ENCODE data around the gene MYH10.

Gene MYH10

DNA sequence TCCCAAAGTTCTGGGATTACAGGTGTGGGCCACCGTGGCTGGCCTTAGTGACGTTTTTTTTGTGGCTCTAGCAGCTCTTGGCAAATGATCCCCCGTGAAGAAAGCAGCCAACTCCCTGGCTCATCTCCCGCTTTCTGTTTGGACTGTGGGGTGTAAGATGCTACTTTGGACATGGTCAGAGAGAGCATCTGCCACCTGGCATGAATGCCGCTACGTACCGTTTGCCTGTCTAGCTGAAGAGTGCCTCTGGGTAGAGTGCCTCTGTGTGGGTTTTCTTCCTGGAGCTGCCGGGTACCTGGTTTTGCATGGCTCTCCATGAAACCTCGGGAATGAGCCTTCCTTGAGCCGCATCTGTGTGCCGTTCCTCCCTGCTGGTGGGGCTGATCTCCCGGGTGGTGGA, 160.6 kb downstream of the MYH10 start:
- no peak for DNase-seq

DNA sequence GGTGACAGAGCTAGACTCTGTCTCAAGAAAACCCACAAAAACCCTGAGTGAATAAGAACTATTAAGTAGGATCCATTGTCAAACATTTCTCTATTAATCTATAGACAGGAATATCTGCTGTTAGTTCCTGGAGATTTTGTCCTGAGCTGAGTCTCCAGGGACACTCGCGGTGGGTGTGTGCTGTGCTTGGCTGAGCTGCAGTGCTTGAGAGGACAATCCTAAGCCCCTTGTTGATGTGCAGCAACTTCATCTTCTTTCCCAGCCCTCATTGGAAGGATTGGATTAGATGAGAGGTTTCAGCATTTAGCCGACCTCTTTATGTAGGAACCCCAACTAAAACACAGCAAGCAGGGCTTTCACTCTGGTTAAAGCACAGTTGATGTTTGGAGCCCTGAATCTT, 161.5 kb downstream of the MYH10 start:
- no peak for DNase-seq

GRCh38 chr17:8468127-8468526, 162.4 kb downstream of the MYH10 start:
- no peak for DNase-seq

GRCh38 chr17:8467527-8467926, 163.0 kb downstream of the MYH10 start:
- DNase-seq: no peak

DNA sequence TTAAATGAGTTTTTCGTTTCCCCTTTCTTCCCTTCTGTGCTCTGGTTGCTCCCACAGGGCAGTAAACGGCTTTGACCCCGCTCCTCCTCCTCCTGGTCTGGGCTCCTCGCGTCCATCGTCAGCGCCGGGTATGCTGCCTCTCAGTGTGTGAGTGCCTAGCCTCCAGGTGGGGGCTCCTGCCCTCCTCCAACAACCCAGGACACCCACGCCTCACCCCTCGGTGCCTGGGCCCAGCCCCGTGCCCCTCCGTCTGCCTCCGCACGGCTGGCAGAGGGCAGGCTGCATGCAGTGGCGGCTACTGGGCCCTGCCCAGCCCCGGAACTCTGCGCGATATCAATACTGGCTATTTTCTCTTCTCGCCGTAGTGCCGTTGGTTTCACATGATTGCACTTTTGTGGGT, 163.7 kb downstream of the MYH10 start:
- no peak for DNase-seq

- no peak for DNase-seq
Measured at GRCh38 chr17:8466456-8466855, 164.1 kb downstream of the MYH10 start.

GRCh38 chr17:8465759-8466158, 164.8 kb downstream of the MYH10 start:
- no peak for DNase-seq

GRCh38 chr17:8465356-8465755, 165.2 kb downstream of the MYH10 start:
- no peak for DNase-seq

- no peak for DNase-seq
Measured at GRCh38 chr17:8464941-8465340, 165.6 kb downstream of the MYH10 start.

DNA sequence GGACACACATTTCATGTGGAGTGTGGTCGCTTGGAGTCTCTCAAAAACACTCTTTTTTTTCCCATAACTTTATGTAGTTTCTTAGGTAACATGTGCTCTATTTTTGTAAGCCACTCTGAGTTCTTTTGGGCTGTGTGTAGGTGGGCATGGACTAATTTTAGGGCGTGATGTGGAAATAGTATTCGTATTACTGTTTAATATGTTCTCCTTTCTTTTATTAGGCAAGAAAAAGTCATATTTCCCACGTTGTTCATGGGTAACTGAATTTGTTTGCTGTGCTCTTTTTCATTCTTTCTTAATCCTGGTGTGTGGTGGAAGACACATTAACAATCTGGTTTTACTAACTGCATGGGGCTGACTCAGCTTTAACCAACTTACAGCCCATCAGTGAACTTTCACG, 167.4 kb downstream of the MYH10 start:
- DNase-seq: no peak

DNA sequence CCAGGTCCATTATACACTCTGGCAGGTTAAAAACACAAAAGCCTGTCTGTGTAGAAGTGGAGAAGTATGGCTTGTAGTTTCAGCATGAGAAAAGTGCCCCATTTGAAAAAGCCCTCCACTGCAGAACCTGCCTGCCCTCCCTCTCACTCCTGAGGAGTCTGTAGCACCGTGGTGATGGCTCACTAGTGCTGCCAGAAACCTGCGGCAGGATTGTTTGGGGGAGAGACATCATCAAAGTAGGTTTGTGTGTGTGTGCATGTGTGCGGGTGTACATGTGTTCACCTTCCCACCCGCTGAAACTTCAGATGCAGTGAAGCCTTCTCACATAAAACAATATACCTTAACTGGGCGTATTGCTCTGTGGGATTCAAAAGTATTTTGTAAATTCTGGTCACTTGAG, 168.0 kb downstream of the MYH10 start:
- DNase-seq: no peak

GRCh38 chr17:8459831-8460230, 170.7 kb downstream of the MYH10 start:
- DNase-seq: no peak

DNA sequence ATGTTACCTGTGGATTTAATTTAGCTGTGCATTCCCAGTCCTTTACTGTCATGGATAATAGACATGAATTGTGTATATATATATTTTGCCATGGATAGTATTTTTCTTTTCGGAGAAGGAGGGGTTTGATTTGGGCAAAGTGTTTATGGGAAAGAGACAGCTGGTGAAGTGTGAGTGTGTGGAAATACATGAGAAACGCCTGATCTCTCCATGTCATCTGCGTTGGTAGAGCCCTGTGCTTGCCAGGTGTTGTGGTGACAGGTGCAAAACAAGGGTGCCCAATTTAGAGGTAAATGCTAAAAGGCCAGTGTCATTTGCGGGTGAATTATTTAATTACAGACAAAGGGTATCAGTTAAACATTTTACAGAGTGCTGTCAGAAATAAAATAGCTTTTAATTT, 171.4 kb downstream of the MYH10 start:
- DNase-seq: no peak

GRCh38 chr17:8458128-8458527, 172.4 kb downstream of the MYH10 start:
- DNase-seq: no peak

DNA sequence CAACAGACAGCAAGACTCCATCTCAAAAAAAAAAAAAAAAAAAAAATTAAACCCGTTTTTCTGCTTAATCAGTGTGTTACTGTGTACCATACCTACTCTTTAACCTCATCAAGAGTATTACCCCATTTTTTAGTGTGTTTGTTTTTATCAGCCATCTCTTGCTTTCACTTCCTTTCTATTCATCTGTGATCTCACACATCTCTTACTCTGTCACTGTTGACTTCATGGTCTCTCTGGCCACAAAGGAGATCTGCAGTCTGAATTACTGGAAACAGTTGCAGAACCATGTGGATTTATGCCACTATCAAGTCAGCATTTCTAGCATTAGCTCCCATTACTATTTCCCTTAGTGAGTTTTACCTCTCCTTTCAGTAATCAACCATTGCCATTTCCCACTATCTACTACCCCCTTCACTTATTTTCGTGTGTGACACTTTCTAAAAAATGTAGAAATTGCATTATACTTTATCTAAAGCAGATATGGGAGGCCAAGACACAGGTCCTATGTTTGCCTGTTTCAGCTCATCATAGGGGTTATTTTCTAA, 174.8 kb downstream of the MYH10 start:
- DNase-seq: no peak

DNA sequence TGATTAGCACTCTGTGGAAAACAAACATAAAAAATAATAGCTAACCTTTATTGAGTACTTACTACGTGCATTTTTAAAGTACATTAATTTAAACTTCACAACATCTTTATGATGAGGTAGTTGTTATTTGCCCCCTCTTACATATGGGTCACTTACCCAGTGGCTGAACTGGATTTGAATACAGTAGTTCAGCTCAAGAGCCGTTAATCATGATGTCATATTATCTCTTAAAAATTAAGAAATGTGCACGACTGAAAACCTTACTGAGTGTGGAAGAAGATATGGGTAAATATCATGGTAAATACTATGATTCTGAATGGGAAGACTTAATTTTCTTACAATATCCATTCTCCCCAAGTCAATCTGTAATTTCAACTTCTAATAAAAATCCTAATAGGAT, 177.2 kb downstream of the MYH10 start:
- no peak for DNase-seq

GRCh38 chr17:8451933-8452614, 178.5 kb downstream of the MYH10 start:
- DNase-seq: no peak

DNA sequence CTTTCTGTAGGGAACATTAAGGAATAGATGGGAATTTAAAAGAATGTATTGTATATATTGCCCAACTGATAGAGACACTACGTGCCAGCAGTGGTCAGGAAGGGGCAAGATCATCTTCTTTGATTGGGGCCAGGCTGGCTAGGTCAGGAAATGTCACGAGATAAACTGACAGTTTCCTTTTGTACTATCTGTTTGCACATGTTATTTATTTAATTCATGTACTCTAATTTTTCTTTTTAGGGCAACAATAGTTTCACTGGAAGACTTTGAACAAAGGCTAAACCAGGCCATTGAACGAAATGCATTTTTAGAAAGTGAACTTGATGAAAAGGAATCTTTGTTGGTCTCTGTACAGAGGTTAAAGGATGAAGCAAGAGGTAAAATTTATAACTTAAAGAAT, 182.2 kb downstream of the MYH10 start:
- DNase-seq: no peak

DNA sequence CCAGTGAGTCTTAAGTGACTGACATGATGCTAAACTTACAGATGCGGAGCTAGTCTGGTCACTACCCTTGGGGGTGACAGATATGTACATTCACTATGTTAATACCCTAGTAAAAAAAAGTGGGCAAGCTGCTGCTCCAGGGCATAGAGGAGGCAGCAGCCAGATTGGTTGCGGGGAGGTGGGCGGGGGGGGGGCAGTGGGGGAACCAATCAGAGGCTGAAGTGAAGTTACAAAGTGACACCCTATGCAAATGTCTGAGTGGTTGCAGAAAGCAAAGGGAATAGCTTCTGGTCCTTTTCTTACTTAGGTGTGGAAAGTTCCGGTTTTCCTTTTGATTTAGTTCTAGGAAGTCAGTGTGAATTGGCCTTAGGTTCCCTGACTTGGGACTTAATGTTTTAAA, 182.7 kb downstream of the MYH10 start:
- DNase-seq: no peak

DNA sequence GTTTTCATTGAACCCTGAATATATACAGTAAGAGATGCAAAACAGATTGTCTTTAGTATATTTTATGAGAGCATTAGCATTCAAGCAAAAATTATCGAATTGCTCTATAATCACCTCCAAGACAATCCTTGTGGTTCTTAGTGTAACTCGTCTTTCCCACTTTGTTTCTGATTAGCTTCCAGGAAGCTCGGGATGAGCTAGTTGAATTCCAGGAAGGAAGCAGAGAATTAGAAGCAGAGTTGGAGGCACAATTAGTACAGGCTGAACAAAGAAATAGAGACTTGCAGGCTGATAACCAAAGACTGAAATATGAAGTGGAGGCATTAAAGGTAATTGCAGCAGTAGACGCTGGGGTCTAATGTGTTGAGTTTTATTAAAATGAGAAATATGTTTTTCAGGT, 185.0 kb downstream of the MYH10 start:
- no peak for DNase-seq

DNA sequence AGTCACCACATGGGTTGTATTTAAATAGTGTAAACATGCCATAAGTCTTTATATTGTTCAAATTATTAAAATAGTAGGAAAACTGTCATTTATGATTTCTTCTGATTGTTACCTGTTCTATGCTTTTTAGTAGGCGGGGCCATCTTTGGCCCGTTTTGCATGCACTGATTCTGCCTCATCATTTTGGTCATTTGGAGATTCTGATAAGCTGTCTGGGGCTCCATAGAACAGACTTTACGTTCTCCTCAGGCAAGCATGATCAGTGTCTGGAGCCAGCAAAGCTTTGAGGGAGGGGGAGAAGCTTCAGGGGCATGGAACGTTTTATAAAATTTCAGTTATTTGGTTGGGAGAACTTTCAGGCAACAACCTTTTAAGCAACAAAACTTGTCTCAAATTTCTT, 186.0 kb downstream of the MYH10 start:
- no peak for DNase-seq

GRCh38 chr17:8443756-8444155, 186.8 kb downstream of the MYH10 start:
- no peak for DNase-seq

DNA sequence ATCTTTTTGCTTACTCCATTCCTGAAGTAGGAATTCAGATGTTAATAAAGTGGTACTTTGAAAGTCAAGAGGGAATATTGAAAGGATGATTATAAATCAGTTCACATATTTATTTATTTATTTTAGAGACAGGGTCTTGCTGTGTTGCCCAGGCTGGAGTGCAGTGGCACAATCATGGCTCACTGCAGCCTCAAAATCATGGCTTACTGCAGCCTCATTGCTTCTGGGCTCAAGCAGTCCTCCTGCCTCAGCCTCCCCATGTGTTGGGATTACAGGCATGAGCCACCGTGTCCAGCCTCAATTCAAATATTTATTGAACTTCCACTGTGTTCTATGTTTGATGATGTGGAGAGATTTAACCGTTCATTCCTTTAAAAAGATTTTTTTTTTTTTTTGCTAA, 188.2 kb downstream of the MYH10 start:
- DNase-seq: no peak

DNA sequence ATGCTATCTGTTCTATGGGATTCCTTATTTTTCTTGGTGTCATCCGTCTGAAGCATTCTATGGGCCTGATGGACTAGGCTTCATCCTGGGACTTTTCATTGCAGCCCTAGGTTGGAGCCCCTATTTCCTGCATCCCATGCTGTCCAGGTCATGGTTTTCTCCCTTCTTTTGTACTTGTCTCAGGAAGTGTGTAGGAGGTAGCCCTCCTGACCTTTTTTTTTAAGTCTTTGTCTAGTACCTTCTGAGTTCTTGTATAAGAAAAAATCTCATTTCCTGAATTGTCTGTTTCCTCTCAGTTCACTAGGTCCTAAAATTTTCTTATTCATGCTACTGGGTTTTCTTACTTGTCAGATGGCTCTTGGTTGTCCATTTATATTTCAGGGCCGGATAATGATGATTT, 188.8 kb downstream of the MYH10 start:
- DNase-seq: no peak

DNA sequence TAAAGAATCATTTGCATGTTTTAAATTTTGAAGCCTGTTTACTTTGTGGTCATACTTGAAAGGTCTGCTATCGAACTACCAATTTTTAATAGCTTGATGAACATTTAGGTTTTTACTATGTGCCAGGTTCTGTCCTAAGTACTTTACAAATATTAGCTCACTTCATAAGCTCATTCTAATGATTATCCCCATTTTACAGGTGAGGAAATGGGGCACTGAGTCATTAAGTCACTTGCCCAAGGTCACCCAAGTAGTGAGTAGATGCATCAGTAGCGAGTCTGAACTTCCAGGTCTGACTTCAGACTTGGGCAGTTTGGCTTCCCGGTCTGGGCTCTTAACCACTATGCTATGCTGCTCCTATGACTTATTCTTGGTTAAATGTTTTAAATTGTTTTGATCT, 190.8 kb downstream of the MYH10 start:
- DNase-seq: no peak
